IPS DF 4.7 (cell line): ENCODE results near the gene ESPNL.
"Not testable (repeated sequence)": the region's sequence is repeated elsewhere in the genome, so short reads cannot be mapped to it uniquely, and the experiment has no call there.

ENCODE experiments used
- DNase-seq: peaks from one replicate; pipeline ENCODE4 v3.0.0-alpha.2; 2013; ENCODE audit warnings: low spot score; ENCODE audit errors: extremely low read depth

The ESPNL gene

DNA sequence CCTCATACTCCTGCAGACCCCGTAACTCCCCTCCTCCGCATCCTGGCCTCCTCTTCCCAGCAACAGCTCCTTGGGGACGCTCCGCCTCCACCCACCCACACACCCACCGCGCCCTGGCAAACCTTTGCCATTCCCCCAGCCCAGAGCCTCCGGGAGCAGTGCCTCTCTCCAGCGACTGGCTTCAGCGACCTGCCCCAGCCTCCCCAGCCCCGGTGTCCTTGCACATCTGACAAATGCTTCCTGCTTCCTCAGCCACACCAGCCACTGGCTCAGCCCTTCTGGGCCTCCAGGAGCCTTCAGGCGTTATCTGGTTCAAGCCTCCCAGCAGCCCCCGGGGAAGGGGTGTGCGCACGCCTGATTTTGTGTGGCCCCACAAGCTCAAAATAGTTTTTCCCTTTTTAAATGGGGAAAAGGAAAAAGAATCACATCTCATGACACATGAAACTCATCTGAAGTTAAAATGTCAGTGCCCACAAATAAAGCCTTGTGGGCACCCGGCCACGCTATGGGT, 14.2 kb downstream of the ESPNL start:
- DNase-seq = no peak

DNA sequence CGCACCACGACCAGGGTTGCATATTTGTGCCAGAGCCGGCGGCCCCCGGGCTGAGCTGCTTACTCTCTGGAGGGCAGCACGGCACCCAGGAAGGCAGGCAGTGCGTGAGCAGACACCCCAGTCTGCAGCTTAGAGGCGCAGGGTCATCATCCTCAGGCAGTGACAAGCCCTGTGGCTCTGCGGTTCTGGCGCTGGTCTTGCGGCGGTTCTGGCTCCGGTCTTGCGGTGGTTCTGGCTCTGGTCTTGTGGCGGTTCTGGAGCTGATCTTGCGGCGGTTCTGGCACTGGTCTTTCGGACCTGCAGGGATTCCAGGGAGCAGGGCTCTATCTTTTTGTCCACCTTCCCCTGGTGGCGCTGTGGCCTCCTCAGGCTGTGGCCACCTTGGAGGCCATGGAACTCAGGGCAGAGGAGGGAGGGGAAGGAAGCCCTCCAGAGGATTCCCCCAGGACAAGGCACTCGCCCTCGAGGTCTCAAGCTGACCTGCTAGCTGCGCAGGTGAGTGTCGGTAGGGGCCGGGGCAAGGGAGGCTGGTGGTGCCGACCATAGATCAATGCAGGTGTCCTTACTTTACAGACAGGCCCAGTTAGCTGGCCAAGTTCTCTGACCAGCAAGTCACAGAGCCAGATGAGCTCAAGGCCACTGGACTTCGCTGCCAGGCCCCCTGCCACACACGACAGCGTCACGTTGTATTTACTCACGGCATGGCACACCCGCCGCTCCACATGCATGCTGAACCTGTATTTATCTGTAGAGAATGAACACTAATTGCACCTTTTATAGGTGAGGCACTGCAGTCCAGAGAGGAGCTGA, 14.9 kb downstream of the ESPNL start:
- DNase-seq = no peak

DNA sequence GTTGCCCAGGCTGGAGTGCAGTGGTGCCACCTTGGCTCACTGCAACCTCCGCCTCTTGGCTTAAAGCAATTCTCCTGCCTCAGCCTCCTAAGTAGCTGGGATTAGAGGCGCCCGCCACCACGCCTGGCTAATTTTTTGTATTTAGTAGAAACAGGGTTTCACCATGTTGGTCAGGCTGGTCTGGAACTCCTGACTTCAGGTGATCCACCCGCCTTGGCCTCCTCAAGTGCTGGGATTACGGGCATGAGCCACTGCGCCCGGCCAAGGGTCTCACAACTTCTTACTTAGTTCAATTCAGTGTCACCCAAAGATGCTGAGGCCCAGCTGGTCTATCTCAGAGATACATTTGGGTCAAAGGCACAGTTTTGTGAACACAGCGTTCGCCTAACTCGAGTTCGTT, 15.6 kb downstream of the ESPNL start:
- not testable (repeated sequence) for DNase-seq

DNA sequence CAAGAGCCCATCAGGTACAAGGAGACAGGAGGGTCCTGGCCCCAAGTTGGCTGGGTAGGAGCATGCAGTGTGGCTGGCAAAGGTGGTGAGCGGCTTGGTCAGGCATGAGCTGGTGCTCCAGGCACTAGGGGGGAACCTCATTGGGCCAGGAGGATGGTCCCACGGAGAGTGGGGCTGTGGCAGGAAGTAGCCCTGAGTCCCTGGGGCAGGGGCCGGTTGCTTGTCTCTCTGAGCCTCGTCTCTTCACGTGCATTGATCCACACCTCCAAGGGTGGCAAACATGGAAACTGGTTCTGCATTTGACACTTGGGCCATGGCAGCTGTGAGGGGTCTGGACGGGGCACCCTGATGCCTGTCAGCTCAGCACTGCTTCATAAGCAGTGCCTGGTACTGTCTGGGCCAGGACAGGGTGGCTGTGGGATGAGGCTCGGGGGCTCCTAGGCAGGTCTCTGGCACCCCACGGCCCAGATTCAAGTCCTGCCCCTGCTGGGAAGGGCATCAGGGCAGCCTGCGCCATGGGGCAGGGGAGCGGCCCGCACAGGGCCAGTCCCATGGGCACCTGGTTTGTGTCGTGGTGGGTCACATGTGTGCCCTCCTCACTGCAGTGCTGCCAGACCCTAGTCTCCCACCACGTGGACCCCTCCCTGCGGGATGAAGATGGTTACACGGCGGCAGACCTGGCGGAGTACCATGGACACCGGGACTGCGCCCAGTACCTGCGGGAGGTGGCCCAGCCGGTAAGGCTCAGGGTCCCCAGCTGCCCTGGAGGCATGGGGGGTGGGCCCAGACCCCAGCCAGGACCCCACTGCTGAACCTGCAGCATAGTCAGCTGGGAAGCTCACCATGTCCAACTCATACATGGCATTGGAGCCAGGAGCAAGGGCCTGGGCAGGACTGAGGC, 16.4 kb downstream of the ESPNL start:
- DNase-seq = no peak

DNA sequence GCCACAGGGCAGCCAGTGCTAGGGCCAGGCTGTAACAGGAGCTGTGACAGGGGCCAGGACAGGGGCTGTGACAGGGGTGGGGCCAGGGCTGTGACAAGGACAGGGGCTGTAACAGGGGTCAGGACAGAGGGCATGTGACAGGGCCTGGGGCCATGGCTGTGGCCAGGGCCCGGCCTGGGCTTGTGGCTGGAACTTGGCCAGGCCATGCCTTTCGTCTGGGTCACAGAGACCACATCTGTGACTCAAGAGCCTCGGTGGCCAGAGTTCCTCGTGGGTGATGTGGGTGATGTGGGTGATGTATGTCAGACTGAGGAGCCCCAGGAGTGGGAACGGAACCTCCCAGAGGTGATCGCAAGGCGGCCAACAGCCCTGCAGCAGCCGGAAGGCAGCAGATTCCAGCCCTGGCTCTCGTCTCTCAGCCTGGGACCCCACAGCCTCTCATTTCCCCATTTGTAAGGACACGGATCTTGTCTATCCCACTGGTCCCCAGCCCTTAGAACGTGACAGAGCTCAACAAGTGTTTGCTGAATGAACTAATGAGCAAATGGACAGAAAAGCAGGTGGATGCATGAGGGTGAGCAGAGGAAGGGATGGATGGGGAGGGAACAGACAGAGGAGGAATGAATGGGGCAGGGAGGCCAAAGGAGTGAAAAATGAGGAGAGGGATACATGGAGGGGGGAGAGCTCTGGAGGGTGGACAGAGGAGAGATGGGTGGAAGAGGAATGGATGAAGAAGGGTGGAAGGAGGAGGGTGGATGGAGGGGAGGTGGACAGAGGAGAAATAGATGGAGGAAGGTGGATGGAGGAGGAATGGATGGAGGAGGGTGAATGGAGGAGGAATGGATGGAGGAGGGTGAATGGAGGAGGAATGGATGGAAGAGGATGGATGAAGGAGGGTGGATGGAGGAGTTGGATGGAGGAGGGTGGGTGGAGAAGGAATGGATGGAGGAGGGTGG, 17.3 kb downstream of the ESPNL start:
- no peak for DNase-seq

DNA sequence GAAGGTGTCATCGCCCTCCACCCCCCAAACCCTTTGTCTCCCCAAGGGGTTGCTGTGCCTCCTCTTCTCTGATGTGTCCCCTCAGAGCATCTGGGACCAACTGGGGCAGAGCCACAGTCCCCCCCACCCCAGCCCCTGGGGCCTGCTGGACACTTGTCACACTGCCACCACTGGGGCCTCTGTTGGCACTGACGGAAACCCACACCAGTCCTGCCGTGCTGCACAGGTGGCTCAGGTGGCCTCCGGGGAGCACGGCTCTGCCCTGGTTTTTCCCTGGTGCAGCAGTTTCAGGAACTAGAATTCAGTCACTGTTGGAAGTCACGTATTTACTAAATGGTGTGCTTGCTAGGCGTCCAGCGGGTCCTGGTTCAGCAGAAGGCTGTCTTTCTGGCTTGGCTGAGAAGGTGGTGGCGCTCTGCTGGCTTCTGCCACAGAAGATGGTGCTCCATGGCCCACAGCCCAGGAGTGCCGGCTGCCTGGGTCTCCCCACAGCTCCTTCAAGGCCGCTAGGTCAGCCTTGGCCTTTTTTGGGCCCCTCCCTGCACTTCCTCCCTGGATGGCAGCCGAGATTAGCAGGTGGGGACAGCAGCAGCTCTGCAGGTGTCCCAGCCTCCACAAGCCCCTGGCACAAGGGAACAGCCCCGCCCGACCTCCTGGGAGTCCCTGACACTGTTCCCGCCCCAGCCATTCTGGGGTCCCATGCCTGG, 19.8 kb downstream of the ESPNL start:
- no peak for DNase-seq

DNA sequence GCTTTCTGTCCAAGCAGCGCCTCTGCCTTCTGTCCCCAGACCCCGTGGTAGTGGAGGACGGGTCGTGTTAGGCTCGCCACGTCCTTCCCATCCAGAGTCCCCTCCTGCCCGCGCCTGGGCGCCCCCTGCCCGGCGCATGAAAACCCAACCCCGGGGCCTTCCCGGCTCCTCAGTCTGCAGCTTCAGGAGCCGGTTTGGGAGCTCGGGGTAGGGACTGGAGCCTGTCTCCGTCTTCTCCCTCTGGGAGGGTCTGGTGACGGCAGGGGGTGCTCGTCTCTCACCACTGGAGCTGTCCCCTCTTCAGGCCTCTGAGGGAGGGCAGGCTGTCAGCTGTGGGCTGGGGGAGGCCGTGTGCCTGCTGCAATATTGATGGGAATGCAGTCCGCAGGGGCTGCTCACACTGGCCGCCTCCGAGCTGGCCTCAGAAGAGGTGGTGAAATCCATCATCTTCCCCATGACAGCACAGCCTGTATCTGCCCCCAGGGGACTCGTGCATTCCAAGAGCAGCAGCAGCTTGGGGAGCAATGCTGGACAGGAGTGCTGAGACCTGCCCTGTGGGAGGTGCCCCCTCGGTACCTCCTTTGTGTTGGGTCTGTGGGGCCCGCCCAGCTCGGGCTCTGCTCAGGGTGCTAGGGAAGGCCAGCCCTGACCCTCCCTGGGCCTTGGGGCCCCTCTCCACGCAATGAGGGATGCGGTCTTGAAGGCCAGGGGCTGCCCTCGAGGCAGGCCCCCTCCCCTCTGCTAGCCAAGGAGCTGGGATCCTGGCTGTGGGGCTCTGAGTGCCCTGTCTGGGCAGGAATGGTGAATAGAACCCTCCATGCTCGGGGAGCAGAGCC, 20.5 kb downstream of the ESPNL start:
- DNase-seq = no peak

DNA sequence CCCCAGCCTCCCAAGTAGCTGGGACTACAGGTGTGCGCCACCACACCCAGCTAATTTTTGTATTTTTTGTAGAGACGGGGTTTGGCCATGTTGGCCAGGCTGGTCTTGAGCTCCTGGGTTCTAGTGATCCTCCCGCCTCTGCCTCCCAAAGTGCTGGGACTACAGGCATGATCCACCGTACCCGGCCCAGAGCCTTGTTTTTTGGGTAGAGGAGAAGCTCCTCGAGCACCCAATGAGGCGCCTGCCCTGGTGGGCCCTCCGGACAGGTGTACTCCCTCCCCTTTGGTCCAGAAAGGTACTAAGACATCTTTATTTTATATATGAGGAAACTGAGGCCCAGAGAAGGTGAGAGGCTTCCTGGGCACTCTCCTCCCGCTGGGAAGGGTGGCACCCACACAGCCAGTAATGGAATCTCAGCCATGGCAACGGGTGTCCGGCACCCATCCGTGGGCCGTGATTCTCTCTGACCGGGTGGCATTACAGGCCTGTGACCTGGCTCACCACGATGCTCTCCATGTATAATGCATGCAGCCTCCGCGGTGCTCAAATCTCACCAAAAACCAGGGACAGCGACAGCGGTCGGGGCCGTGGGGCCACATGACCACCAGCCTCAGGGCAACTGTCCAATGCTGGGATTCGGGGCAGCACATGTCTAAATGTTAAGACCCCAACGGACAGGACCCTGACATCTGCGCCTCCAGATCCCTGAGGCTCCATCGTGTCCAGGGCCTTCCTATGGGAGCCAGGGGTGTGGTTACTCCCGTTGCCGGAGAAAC, 21.6 kb downstream of the ESPNL start:
- DNase-seq = no peak

DNA sequence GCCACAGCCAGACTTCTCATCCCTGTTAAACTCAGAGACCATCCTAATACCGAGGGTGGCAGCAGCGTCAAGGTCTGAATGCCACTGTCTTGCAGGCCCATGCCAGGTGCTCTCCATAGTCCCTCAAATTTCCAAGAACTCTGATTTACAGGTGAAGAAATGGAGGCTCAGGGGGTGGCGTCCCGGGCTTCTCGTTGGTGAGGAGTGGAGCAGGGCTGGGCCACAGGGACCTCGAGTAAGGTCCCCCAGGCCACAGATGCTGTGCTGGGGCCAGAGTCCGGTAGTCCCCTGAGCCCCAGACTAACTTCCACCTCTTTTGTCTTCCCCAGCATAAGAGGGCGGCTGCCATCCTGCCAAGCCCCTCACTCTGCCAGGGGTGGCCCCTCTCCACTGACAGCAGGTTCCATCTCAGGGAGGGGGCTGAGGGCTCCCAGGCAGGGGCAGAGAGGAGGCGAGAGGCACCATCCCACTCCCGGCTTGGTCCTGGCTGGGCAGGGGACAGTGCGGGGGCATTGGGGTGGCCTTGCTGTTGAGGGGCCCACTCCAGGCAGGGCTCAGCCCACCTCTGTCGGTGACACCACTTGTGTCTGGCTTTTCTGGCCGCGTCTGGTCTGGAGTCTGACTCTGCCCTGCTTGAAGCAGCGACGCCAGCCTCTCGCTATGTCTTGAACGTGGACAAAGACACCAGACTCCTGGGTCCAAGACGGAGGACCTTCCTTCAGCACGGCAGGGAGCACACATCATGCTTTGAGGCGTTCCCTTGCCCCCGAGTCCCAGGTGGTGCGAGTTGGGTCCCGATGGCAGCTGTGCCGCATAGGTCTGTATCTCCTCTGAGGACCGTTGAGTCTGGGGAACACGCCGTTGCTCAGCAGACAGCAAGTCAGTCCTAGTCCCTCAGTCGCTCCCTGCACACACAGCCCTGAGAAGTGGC, 22.4 kb downstream of the ESPNL start:
- no peak for DNase-seq

DNA sequence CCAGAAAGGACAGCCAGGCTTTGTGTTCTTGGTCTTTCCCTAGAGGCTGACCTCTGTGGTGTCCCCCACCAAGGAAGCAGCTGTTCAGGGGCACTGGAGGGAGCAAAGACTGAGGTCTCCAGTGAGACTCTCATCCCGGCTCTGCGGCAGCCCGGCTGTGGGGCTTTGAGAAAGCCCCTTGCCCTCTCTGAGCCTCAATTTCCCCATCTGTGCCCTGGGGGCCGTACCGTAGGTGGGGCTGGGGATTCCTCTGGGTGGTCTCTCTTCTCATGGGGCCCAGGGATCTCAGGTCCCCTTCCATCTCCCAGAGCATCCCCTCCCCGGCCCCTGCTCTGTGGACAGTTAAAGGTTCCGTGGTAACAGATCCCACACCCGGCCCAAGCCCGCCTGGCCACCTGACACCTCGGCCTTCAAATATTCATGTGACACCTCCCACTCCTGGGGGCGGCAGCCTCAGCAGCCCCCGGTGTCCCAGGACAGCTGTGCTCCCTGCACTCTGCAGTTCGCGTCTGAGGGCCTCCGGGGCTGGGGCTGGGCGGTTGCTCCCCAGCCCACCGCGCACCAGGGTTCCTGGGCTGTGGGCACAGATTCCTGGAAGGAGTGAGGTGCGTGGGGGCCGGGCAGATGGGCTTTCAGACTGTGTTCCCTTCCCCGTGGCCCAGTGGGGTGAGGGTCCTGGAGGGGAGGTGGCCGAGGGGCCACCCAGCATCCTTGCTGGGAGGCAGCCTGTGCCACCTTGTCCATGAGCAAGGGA, 23.3 kb downstream of the ESPNL start:
- no peak for DNase-seq

DNA sequence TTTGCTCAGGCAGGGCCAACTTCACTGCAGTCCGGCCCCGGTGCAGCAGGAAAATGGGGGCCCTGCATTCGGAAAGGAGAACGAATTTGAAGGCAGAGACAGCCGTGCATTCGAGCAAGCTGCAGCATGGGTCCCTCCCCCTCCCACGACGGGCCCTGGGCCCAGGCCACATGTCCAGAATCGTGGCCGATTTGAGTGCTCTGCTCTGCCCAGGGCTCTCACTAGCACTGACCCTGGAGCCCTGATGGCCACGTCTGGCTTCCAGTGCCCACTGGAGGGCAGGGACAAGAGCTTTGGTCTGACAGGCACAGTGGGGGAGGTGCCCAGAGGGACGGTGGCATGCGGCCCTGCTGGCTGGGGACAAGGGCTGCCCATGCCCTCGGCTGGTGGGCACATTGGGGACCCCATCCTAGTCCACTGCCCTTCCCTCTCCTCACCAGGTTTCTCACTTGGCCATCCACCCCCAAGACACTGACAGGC, 23.9 kb downstream of the ESPNL start:
- no peak for DNase-seq

DNA sequence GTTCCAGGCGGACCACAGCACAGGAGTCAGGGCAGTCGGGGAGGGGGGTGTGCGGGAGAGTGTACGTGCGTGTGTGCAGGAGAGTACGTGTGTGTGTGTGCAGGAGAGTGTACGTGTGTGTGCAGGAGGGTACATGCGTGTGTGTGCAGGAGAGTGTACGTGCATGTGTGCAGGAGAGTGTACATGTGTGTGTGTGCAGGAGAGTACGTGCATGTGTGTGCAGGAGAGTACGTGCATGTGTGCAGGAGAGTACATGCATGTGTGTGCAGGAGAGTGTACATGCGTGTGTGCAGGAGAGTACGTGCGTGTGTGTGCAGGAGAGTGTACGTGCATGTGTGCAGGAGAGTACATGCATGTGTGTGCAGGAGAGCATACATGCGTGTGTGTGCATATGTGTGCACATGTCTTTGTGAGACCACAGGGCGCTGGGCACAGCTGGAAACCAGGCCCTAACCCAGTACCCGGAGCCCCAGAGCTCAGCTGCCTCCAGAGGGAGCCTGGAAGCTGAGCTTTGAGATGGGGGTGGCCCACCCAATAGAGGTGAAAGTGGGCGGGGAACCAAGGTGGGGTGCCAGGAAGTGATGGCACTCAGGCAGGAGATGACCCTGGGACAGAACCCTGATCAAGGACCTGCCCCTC, 24.5 kb downstream of the ESPNL start:
- no peak for DNase-seq

DNA sequence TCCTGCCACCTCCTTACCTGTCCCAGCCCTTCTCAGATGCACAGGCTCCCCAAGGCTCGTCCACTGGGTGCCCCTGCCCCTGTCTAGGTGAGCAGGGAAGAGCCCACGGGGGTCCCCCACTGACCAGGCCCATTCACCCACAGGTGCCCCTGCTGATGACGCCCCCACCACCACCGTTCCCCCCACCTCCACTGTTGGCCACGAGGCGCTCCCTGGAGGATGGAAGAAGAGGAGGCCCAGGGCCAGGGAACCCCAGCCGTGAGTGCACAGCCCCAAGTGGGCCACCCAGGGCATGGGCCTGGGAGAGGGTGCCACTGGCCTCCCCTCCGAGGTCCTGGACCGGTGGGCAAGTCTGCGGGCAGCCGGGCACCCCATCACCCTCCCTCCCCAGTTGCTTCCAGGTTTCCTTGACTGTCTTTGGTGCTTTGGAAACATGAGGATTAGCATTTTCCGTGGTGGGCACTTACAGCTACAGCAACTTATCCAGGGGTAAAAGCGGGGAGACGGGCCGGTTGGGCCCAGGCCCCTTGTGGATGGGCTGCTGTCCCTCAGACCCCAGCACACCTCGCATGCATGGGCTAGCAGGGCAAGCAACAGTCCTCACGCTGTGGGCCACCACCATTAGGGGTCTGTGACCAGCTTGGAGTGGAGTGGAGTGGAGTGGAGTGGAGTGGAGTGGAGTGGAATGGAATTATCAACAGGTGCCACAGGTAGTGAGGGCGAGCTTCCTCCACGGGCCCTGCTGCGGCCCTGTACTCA, 25.2 kb downstream of the ESPNL start:
- no peak for DNase-seq

DNA sequence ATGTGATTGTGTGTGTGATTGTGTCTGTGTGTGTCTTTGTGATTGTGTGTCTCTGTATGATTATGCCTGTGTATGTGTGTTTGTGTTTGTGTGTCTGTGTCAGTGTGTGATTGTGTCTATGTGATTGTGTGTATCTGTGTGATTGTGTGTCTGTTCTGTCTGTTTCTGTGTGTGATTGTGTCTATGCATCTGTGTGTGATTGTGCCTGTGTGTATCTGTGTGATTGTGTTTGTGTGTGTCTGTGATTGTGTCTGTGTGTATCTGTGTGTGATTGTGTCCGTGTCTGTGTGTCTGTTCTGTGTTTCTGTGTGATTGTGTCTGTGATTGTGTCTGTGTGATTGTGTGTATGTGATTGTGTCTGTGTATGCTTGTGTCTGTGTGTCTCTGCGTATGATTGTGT, 26.2 kb downstream of the ESPNL start:
- no peak for DNase-seq

DNA sequence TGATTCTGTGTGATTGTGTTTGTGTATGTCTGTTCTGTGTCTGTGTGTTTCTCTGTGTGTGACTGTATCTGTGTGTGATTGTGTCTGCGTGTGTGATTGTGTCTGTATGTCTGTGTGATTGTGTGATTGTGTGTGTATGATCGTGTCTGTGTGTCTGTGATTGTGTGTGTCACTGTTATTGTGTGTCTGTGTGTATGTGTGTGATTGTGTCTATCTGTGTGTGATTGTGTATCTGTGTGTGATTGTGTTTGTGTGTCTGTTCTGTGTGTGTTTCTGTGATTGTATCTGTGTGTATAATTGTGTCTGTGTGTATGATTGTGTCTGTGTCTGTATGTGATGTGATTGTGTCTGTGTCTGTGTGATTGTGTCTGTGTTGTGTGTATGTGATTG, 26.6 kb downstream of the ESPNL start:
- no peak for DNase-seq
